NCI-H82 (cell line): ENCODE data around the gene UBE2G1.
"Not testable (repeated sequence)": the region's sequence is repeated elsewhere in the genome, so short reads cannot be mapped to it uniquely, and the experiment has no call there.

Experiments
- DNase-seq: peaks from one replicate; lab custom pipeline; 2025; lab: John Stamatoyannopoulos, UW

UBE2G1 gene

DNA sequence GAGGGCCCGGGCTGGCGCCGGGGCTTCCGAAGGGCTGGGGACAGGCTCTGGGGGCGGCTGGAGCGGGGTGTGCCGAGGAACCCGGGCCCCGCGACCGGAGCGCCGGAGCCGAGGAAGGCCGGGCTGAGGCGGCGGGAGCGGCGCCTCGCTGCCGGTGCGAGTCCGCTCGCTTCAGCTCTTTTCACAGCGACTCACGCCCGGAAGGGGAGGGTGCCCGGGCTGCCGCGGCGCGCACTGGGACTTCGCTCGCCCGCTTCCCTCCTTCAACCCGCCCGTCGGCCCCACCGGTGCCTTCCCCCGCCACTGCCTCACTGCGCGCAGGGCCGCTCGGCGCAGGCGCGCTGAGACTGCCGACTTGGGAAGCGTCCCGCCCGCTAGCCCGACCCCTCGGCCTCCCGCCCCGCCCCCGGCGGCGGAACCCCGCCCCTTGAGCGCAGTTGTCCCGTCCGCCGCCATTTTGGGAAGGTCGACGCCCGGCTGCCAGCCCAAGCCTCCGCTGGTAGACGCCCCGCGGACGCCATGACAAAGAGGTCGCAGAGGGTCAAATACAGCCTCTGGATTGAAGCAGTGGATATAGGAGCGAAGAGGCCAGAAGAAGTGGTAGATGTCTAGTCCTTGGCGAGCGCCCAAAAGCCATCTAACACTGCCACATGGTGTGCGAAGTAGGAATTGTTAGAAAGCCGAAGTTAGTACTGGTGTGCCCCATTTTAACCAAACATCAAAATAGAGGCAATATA, at the start of gene UBE2G1:
TSS of gene UBE2G1 (minus strand) at position 349 of the 737 bp plus-strand sequence. CDS start 359 bp downstream, outside the sequence.
- DNase-seq, result peak; percentile 99

DNA sequence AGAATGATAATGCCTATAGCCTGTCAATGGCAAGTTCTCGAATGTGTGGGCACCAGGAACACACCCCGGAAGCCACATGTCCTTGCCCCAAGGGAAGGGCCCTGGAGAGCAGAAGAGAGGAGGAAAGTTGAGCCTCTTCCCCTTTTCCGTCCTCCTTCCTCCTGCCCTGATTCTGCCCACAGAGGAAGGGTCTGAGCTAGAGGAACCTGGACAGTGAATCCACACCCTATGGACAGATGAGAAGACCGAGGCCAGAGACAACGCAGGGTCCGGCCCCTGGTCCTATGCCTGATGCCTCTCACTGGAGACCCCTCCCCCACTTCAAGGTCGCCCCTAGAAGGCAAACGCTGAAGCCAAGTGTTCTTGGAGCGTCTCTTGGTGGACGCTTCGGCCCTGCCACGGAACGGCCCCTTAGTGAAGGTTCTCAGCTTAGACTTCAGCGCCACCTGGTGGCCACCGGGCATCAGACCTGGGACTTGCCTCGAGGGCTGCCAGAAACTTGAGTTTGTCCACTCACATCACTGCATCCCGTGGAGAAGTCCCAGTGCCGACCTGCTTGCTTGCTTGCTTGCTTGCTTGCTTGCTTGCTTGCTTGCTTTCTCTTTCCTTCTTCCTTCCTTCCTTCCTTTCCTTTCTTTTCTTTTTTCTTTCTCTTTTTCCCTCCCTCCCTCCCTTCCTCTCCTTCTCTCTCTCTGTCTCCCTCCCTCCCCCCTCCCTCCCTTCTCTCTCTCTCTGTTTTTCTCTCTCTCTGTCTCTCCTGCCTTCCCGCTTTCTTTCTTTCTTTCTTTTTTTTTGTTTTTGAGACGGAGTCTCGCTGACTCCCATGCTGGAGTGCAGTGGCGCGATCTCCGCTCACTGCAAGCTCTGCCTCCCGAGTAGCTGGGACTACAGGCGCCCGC, 46.7 kb upstream of the UBE2G1 start:
- DNase-seq, result peak; percentile 96

- no peak for DNase-seq
Measured at GRCh38 chr17:4411201-4411600, 44.7 kb upstream of the UBE2G1 start.

- DNase-seq, result no peak
Measured at GRCh38 chr17:4409659-4410058, 43.2 kb upstream of the UBE2G1 start.

DNA sequence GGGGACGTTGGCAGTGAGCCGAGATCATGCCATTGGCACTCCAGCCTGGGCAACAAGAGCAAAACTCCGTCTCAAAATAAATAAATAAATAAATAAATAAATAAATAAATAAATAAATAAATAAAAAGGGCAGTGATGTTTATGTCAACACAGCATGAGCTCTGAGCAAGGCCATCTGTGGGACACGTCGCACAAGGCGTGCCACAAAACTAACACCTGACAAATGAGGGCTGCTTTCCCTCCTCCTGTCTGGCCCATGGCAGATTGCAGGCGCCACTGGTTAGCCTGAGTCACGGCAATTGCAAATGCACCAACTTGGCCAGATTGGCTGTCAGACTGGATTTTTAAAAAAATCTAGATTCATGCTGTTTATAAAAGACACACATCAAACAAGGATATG, 41.4 kb upstream of the UBE2G1 start:
- DNase-seq, result no peak

DNA sequence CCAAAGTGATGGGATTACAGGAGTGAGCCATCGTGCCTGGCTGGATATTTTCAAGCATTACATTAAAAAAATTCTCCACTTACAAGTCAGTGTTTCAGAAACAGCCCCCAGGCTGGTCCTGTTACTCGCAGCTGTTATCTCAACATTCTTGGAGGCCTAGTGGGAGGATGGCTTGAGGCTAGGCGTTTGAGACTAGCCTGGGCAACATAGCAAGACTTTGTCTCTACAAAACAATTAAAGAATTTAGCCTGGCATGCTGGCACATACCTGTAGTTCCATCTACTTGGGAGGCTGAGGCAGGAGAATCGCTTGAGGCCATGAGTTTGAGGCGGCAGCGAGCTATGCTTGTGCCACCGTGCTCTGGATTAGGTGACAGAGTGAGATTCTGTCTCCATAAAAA, 40.7 kb upstream of the UBE2G1 start:
- no peak for DNase-seq

GRCh38 chr17:4406386-4406785, 39.9 kb upstream of the UBE2G1 start:
- DNase-seq, result no peak

DNA sequence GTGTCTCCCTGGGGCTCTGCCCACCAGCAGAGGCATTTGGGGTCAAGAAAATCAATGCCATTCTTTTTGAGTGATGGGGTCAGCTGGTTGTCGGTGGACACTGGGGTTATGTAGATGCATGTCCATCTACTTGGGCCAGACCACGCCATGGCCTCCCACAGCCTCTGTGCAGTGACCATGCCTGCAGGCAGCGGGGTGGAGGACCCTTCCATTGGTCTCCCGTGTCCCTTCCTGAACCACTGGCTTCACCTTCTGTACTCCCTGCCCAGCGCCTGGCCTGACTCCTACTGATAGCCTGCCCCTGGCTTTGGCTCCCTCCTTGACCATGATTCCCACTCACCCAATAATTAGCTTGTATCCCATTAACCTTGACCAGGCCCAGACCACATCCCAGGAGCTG, 39.2 kb upstream of the UBE2G1 start:
- DNase-seq, result no peak

- peak; percentile 42 for DNase-seq
Measured at GRCh38 chr17:4405038-4405669, 38.7 kb upstream of the UBE2G1 start.

- no peak for DNase-seq
Measured at GRCh38 chr17:4397840-4398239, 31.4 kb upstream of the UBE2G1 start.

DNA sequence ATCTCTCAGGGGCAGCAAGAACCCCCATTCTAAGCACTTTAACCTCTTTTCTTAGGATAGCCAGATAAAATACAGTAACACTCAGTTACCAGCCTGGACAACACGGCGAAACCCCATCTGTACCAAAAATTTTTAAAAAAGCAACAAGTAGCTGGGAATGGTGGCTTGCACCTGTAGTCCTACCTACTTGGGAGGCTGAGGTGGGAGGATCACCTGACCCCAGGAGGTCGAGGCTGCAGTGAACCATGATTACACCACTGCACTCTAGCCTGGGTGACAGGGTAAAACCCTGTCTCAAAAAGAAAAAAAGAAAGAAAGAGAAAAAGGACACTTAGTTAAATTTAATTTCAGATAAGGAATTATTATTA, 28.6 kb upstream of the UBE2G1 start:
- DNase-seq, result no peak

GRCh38 chr17:4394208-4395110, 28.0 kb upstream of the UBE2G1 start:
- DNase-seq, result no peak

DNA sequence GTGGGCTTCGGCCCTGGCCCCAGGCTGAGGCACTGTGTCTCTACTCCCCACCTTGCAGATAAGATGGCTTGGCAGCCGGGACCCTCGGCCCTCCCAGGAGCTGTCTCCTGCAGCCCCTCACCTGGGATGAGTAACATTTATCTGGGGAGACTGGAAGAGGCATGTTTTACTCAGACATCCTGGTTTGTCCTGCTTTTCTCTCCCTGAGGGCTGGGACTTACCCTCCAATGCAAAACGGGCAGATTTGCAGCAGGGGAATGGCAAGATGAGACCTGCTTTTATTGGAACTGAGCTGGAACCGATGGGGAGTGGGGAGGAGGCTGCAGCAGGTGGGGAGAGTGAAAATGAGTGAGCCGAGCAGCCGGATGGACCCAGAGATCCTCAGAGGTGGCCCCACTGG, 27.3 kb upstream of the UBE2G1 start:
- DNase-seq, result no peak

- no peak for DNase-seq
Measured at GRCh38 chr17:4389079-4389478, 22.6 kb upstream of the UBE2G1 start.

- no peak for DNase-seq
Measured at GRCh38 chr17:4387137-4387536, 20.7 kb upstream of the UBE2G1 start.

- DNase-seq, result no peak
Measured at GRCh38 chr17:4386406-4386805, 19.9 kb upstream of the UBE2G1 start.

DNA sequence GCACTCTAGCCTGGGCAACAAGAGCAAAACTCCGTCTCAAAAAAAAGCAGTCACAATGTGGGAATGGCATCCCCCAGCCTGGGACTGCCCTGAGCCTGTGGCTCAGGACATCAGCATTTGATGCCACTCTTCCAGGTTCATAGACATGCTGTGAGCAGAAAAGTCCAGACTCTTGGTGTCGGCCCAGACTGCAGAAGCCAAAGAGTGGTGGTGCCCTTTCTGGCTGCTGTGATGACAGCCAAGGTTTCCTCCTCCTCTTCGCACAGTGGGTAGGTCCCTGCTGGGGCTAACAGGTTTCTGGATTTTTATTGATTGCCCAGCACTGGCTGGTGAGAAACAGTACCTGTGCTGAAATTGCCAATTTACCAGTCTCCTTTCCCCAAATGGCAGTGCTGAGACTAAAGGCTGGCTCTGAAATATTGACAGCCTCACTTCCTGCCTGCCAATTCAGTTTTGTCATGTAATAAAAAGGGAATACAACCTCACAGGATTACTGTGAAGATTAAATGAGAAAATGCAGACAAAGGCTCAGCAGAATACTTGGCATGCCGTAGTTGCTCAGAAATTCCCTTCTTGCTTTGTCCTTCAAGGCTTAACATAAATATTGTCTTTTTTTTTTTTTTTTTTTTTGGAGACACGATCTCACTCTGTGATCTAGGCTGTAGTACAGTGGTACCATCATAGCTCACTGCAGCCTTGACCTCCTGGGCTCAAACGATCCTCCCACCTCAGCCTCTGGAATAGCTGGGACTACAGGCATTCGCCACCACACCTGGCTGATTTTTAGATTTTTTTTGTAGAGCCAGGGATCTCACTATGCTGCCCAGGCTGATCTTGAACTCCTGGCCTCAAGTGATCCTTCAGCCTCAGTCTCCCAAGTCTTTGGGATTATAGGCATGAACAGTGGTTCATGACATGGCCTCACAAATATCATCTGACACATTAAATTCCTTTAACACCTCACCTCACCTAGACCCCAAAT, 15.5 kb upstream of the UBE2G1 start:
- DNase-seq, result no peak

DNA sequence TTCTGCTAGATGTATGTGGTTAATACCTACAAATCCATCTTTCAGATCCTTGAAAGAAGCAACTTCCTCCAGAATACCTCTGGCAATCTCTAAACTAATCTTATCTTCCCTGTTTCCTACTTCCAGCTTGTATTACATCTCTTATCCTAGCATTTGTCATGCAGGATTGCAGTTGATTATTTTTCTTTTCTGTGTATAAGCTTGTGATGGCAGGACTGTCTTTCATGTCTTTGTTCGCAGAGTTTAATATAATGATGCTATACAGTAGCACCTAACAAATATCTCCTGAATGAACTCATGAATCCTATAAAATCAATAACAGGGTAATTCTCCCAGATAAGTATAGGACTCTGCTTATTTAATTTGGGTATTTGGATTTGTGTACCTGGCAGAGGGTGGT, 12.2 kb upstream of the UBE2G1 start:
- DNase-seq, result no peak

DNA sequence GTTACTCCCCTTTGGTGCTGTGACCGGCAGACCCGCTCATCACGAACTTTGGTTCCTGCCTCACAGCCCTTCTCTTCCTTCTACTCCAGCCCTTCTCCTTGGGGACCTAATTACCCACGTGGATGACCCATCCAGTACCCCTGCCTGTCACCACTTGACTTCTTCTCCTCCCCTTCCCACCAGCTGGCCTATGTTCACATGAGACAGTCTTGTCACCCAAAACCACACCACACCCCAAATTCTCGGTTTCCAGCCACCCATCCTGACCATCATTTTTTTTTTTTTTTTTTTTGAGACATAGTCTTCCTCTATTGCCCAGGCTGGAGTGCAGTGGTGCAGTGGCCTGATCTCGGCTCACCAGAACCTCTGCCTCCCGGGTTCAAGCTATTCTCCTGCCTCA, 10.8 kb upstream of the UBE2G1 start:
- DNase-seq, result not testable (repeated sequence)

DNA sequence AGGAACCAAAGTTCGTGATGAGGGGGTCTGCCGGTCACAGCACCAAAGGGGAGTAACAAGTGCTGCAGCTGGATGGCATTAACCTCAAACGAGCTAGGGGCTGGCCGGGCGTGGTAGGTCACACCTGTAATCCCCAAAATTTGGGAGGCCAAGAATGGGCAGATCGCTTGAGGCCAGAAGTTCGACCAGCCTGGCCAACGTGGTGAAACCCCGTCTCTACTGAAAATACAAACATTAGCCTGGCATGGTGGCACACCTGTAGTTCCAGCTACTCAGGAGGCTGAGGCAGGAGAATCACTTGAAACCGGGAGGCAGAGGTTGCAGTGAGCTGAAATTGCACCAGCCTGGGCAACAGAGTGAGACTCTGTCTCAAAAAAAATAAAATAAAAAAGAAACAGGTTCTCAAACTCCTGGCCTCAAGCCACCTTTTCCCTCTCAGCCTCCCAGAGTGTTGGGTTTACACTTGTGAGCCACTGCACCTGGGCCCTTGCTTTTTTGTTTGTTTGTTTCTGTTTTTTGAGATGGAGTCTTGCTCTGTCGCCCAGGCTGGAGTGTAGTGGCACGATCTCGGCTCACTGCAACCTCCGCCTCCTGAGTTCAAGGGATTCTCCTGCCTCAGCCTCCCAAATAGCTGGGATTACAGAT, 9.4 kb upstream of the UBE2G1 start:
- DNase-seq, result not testable (repeated sequence)
